GM03348 (cell line): ENCODE results near the gene APOL6.
A peak's percentile ranks its signal among the peaks of the same experiment; 100 is the strongest.
"Not testable (repeated sequence)": the region's sequence is repeated elsewhere in the genome, so short reads cannot be mapped to it uniquely, and the experiment has no call there.

Experiments used
- DNase-seq: peaks from one replicate; pipeline ENCODE4 v3.0.0; 2012; ENCODE audit warnings: low spot score

APOL6 gene

GRCh38 chr22:35637254-35637653 is 11.0 kb upstream of the APOL6 start:
- DNase-seq: no peak

GRCh38 chr22:35638001-35638400 is 10.2 kb upstream of the APOL6 start:
- DNase-seq: no peak

DNA sequence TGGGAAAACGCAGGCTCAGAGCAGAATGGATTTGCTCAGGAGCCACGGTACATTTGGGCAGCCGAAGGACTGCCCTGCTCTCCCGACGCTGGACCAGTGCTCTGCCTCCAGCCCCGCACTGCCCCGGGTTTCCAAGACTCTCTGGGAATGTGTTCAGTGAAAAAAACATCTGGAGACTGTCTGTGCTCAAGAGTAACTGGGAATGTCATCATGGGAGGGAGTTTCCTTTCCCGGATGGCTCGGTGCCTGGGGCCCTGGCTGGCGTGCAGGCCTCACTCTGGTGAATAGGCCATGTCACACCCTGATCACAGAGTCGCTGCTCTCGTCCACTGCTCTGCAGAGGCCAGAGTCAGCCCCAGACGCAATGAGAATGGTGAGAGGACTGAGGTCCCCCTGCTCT is 9.8 kb upstream of the APOL6 start:
- DNase-seq: peak; percentile 93

DNA sequence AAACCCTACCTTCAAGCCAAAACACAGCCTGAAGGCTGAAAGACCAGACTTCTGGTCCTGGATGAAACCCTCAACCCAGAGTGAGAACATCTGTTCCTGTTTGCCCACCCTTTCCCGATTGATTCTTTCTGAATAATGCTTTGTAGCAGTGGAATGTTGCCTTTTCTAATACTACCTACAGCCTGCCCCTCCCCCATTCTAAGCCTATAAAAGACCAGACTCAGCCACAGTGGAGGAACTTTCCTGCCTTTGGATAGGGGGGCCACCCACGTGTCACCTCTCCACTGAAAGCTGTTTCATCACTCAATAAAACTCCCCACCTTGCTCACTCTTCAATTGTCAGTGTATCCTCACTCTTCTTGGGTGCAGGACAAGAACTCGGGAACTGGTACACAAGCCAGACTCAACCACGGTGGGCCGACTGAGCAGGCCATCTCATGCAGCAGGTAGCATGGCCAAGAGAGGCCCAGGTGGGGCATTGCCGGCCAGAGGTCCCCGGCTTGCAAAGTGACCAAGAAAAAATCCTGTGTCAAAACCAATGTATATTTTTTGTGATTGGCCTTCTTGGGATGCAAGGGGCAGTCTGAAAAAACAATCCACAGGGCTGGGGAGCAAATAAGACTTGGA is 6.6 kb upstream of the APOL6 start:
- DNase-seq: no peak

- DNase-seq: peak; percentile 71
Observed at GRCh38 chr22:35642305-35642741, 5.9 kb upstream of the APOL6 start.

GRCh38 chr22:35643991-35644390 is 4.3 kb upstream of the APOL6 start:
- DNase-seq: no peak

GRCh38 chr22:35645646-35646045 is 2.6 kb upstream of the APOL6 start:
- no peak for DNase-seq

GRCh38 chr22:35649026-35649553 is 844 bp downstream of the APOL6 start:
- DNase-seq: no peak

DNA sequence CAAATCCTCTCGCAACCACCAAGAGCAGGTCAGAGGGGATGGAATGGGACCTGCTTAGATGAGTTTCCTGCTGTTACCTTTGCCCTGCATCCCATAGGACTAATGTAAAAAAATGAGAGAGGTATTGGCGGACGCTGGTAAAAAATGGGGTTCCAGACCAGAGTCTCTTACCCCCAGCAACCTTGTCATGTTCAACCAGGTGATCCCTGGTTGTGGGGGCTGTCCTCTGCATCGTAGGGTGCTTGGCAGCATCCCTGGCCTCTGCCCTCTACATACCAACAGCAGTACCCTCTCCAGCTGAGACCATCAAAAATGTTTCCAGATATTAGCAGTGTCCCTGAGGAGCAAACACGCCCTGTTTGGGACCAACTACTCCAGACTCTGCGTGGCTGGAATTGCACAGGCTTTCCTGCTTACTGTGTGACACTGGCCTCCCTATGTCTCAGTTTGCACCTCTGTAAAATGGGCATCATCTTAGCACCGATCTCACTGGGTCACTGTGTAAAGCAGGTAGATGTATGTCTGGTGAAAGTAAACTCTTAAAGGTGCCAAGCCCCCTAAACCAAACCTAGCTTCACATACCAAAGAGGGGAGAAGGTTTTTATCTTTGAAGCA is 1.5 kb downstream of the APOL6 start:
- DNase-seq: no peak

DNA sequence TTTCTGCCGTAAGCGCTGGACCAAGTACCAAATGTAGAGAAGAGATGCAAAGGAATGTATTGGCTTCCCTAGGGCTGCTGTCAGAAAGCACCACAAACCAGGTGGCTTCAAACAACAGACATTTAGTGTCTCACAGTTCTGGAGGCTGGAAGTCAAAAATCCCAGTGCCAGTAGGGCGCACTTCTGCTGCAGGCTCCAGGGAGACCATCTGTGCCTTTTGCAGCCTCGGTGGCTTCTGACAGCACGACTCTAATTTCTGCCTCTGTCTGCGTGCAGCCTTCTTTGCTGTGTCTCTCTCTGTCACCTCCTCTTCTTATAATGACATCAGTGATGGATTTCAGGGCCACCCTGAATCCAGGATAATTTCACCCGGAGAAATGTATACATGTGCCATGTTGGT is 2.8 kb downstream of the APOL6 start:
- DNase-seq: no peak

DNA sequence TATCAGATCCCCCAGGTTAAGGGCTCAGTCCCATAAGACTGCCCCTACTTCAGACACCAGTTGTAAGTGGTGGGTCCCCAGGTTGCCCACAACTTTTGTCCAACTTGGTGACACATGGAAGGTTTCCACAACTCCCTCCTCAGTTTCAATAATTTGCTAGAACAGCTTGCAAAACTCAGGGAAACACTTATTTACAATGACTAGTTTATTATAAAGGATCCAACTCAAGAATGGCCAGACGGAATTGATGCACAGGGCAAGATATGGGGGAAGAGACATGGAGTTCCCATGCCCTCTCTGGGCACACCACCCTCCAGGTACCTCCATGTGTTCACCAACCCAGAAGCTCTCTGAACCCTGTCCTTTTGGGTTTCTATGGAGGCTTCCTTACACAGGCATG is 5.6 kb downstream of the APOL6 start:
- DNase-seq: no peak

DNA sequence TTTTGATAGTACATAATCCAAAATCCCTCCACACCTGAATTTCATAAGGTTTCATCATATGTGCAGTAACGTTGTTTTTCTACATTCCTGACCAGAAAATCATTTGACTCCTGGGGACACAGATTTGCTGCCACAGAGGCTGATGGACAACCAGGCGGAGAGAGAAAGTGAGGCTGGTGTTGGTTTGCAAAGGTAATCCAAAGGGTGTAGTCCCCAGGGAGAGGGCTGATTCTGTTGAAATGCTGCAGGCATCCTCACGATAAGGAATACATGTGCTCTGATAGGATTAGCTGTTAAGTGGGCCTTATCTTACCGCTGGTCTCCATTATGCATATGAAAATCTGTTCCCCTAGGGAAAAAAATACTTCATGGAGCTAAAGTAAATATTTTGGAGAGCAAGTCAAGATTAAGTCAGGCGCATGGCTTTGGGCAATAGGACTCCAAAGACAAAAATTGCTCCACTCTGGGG is 8.1 kb downstream of the APOL6 start:
- no peak for DNase-seq

GRCh38 chr22:35657571-35658312 is 9.5 kb downstream of the APOL6 start:
- no peak for DNase-seq

DNA sequence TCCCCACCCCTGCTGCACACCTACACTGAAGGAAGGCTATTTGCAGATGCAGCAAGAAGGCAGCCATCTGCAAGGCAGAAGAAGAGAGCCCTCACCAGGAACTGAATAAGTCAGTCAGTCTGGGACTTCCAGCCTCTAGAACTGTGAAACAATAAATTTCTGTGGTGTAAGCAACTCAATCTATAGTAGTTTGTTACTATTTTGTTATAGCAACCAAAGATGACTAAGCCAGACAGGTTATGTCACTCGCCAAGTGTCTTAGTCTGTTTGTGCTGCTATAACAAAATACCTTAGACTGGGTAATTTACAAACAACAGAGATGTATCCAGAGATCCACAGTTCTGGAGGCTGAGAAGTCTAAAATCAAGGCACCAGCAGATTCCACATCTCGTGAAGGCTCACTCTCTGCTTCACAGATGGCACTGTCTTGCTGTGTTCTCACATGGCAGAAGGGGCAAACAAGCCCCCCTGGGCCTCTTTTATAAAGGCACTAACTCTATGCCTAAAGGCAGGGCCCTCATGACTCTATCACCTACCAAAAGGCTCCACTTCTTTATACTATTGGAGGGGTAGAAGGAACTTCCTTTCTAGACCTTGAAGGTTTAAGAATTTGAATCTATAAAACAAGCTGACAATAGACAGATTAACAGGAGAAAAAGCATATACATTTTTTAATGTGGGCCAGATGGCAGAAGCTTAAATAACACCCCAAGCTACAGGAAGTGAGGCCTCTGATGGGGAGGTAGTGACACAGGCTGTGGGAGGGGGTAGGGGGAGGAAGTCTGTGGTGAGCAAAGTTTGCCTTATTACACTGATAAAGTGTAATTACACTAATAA is 12.3 kb downstream of the APOL6 start:
- DNase-seq: no peak

DNA sequence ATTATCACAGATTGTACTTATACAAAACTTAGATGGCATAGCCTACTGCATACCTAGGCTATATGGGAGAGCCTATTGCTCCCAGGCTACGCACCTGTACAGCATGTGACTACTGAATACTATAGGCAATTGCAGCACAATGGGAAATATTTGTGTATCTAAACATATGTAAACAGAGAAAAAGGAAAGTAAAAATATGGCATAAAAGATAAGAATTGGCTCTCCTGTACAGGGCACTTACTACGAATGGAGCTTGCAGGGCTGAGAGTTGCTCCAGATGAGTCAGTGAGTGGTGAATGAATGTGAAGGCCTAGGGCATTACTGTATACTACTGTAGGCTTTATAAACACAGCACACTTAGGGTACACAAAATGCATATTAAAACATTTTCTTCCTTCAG is 13.2 kb downstream of the APOL6 start:
- no peak for DNase-seq

- DNase-seq: no peak
Observed at GRCh38 chr22:35662914-35663313, 14.7 kb downstream of the APOL6 start.

DNA sequence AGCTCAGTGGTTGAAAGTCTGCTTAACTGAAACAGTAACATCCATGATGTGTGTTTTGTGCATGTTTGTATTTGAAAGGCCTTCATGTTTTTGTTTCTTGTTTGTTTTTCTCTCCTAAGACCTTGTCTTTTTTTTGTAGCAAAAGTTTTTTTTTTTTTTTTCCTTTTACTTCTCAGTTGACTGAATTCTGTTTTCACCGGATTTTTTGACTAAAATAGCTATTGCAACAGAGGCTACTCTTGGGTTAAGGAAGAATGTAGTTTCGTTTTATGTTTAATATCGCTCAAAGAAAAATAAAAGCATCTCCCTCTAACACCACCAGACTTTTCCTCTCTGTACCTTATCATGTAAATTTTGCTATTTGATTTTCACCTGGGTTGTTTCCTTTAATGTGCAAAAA is 15.1 kb downstream of the APOL6 start:
- DNase-seq: no peak

DNA sequence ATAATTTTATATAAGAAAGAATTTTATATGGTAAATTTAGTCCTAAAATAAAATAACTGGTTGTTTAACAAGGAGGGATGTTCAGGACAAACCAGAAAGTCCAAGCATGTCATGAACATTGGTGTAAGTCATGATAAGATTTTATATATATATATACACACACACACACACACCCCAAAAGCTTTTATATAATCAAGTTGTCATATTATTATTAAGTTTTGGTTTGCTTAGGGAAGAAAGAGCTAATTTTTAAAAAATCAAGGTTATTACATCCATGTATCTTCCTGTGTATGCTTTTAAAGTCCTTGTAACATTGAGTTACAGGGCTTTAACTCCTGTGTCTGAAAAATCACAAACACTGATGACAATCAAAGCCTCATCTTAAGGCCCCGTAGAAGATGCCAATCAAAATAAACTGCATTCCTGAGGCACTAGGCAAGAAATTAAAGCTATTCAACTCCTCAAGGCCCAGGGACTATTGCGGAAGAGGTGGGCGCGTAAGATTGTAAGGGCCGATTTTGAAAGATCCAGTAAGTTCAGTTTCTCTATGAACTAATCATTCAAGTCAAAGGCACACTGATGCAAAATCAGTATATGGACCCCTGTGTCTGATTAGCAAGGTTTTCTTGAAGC is 16.8 kb downstream of the APOL6 start:
- DNase-seq: no peak

GRCh38 chr22:35666699-35667098 is 18.5 kb downstream of the APOL6 start:
- not testable (repeated sequence) for DNase-seq

DNA sequence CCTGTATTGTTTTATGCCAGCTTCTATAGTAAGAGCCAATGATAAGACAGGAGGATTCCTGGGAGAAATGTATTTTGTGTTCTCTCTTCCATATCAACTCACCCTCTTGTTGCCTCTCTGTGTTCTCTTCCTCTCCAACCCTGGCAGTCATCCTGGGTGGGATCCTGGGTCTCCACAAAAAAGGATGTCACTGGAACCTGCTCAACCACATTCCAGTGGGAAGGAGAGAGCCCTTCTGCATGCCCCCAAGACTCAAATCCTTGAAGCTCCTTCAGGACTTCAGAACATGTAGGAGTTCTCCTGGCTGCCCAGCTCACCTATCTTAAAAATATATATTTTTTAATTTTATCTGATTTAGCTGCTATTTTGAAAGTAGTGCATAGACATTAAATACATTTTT is 26.1 kb downstream of the APOL6 start:
- DNase-seq: no peak

DNA sequence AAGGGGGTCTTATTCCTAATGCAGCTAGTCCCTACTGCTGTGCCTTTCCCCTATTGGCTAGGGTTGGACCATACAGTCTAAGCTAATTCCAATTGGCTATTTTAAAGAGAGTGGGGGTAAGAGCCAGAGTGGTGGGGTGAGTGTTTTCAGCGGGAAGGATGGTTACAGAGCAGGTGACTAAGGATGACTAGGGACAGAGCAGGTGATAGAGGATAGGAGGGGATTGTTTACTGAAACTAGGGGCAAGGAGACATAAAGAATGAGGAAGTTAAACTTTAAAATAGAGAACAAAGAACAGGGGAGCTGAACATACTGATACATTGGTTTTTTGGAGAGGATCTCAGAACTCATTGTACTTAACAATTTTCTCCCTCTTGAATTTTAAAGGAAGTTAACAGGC is 27.8 kb downstream of the APOL6 start:
- not testable (repeated sequence) for DNase-seq
